ENCODE measurements around the gene SLC4A1AP. TPM values are rescaled to one million over a fixed set of nuclear protein-coding genes. Genes with fewer than 3 reads are reported as not detected.

The SLC4A1AP gene
- total and polyA plus RNA-seq, 9 of the 15 experiments (the other 6 are each of a cell fraction or from before 2014, with no cell fraction given) = 8.1 to 40.5 (median 35.3) TPM

DNA sequence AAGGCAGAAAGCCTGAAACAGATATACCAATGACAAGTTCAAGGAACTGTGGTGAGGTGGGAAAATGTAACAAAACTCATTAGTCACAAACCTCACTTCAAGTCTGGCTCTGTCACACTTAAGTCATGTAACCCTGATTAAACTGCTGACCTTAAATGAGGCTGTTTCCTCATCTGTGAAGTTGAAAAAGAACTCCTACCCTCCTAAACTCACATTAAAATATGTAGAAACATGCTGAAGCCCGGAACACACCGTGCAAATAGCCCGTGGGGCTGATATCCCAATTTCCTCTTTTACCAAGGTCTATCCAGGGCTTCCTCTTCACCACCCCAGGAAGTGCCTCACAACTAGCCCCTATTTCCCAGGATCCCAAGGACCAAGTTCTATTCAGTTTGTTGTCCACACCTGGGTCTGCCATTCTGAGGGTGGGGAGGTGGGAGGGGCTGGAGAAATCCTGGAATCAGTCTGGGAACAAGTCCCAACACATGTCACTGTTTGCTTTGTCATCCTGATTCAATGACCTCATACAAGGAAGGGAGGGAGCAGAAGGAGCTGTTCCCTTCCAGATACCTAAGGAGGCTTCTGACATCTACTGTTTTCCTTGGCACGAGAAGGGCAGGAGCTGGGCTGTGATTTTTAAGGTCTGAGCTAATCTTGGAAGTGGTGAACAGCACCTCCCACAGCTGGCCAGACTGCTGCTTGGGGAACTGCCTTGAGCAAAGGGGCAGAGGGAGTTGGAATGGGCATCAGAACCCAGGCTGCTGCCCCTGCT is 42.3 kb downstream of the SLC4A1AP start:
- ChIA-PET POLR2A (no interaction called here), CTCF (ENCODE audit: low intra/inter-chr PET ratio) (interaction anchor here (0.5 to 1.3 kb wide), 2 partner anchors 47 to 119 kb away, joined by 3 to 4 read pairs; no protein-coding TSS in a partner anchor)
- 4% methylated on average over 4 of the region's 4 CpGs for WGBS (ENCODE audit: insufficient coverage, low coverage, missing lambda C conversion rate)
- H3K36me3 ChIP-seq (ENCODE audit: control insufficient read depth, insufficient read depth, low read length) = no peaks in the 10 kb centered on the region
- H3K4me2 ChIP-seq (ENCODE audit: insufficient read depth, low read length) = peak overlapping the region; percentile 1; the same call in 1 of the 2 replicates
- H4K20me1 ChIP-seq (replicated peaks; ENCODE audit: control insufficient read depth, insufficient read depth, low read length) = no peaks in the 10 kb centered on the region
- H3K9ac ChIP-seq (ENCODE audit: insufficient read depth in 1 of 2, low read depth in 2 of 2, low read length in 2 of 2) = no peak overlapping the region
- H2AFZ ChIP-seq (ENCODE audit: low read depth, low read length) = peak overlapping the region; percentile 66
- H3K9me3 ChIP-seq (replicated peaks; ENCODE audit: control insufficient read depth, insufficient read depth, low read depth, low read length) = no peaks in the 10 kb centered on the region
- H3K4me3 ChIP-seq = no peak overlapping the region
- ATAC-seq (peak; percentile 34; the same call in 2 of the 3 replicates), DNase-seq (ENCODE audit: extremely low read depth in 1 of 4, low spot score in 3 of 4) (peak in 2 of 4 experiments; percentile 27 to 28), FAIRE-seq (no peak)
- intact Hi-C loops (cut with micrococcal nuclease) (no loop called here), in situ Hi-C loops (cut with MboI) (no loop called here)
- no peaks in the 10 kb centered on the region for H3K79me2 ChIP-seq (ENCODE audit: control insufficient read depth, insufficient read depth, low read length)
- H3K4me1 ChIP-seq (replicated peaks in 1 of 2; ENCODE audit: control insufficient read depth in 2 of 2, insufficient read depth in 2 of 2, low read length in 2 of 2) = peaks cover 0 to 13% of the 10 kb centered on the region in 2 experiments; a peak in 4 of 5 replicates
- peaks cover 4% of the 10 kb centered on the region in 2 experiments; a peak in 1 of 5 replicates for H3K27me3 ChIP-seq (ENCODE audit: control insufficient read depth in 2 of 2, insufficient read depth in 2 of 2, low read length in 2 of 2)
- BruUV-seq (replicated peaks) = no TSS peak
- no peak overlapping the region; the same call in 2 of the 3 replicates for H3K27ac ChIP-seq (ENCODE audit: extremely low read depth, low read depth, low read length)
- no peaks in the 10 kb centered on the region for H3K9me1 ChIP-seq (ENCODE audit: control insufficient read depth, insufficient read depth, low read length)
- no peak for TF ChIP-seq CHD2 (IDR thresholded peaks at IDR 0.05; ENCODE audit: low read depth, low read length)
- TF ChIP-seq, protein P1, sequence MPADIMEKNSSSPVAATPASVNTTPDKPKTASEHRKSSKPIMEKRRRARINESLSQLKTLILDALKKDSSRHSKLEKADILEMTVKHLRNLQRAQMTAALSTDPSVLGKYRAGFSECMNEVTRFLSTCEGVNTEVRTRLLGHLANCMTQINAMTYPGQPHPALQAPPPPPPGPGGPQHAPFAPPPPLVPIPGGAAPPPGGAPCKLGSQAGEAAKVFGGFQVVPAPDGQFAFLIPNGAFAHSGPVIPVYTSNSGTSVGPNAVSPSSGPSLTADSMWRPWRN (IDR thresholded peaks at IDR 0.05; ENCODE audit: low read depth) = no peak
- no peak for TF ChIP-seq CREB1 (IDR thresholded peaks at IDR 0.05)
- TF ChIP-seq CREB1 (CRISPR knock-in tag; IDR thresholded peaks at IDR 0.05) = 0 out of 2 replicates have a peak, but pooled peaks have one; percentile 22
- no peak for TF ChIP-seq ILF3 (IDR thresholded peaks at IDR 0.05; ENCODE audit: borderline replicate concordance)
- TF ChIP-seq ELK3 (CRISPR knock-in tag; IDR thresholded peaks at IDR 0.05) = no peak
- TF ChIP-seq ZNF79 (CRISPR knock-in tag; IDR thresholded peaks at IDR 0.05; ENCODE audit: low read depth) = no peak
- TF ChIP-seq ZC3H11A (IDR thresholded peaks at IDR 0.05; ENCODE audit: low read depth, low read length) = no peak
- no peak for TF ChIP-seq SNIP1 (IDR thresholded peaks at IDR 0.05; ENCODE audit: low read depth)
- no peak for TF ChIP-seq ZNF311 (CRISPR knock-in tag; IDR thresholded peaks at IDR 0.05)
- no peak for TF ChIP-seq POLR2A (conservative IDR thresholded peaks at IDR 0.05)
- TF ChIP-seq MAFK (IDR thresholded peaks at IDR 0.05; ENCODE audit: low read length) = peak; percentile 55
- TF ChIP-seq, protein P2, sequence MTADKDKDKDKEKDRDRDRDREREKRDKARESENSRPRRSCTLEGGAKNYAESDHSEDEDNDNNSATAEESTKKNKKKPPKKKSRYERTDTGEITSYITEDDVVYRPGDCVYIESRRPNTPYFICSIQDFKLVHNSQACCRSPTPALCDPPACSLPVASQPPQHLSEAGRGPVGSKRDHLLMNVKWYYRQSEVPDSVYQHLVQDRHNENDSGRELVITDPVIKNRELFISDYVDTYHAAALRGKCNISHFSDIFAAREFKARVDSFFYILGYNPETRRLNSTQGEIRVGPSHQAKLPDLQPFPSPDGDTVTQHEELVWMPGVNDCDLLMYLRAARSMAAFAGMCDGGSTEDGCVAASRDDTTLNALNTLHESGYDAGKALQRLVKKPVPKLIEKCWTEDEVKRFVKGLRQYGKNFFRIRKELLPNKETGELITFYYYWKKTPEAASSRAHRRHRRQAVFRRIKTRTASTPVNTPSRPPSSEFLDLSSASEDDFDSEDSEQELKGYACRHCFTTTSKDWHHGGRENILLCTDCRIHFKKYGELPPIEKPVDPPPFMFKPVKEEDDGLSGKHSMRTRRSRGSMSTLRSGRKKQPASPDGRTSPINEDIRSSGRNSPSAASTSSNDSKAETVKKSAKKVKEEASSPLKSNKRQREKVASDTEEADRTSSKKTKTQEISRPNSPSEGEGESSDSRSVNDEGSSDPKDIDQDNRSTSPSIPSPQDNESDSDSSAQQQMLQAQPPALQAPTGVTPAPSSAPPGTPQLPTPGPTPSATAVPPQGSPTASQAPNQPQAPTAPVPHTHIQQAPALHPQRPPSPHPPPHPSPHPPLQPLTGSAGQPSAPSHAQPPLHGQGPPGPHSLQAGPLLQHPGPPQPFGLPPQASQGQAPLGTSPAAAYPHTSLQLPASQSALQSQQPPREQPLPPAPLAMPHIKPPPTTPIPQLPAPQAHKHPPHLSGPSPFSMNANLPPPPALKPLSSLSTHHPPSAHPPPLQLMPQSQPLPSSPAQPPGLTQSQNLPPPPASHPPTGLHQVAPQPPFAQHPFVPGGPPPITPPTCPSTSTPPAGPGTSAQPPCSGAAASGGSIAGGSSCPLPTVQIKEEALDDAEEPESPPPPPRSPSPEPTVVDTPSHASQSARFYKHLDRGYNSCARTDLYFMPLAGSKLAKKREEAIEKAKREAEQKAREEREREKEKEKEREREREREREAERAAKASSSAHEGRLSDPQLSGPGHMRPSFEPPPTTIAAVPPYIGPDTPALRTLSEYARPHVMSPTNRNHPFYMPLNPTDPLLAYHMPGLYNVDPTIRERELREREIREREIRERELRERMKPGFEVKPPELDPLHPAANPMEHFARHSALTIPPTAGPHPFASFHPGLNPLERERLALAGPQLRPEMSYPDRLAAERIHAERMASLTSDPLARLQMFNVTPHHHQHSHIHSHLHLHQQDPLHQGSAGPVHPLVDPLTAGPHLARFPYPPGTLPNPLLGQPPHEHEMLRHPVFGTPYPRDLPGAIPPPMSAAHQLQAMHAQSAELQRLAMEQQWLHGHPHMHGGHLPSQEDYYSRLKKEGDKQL (CRISPR knock-in tag; IDR thresholded peaks at IDR 0.05; ENCODE audit: borderline replicate concordance) = 0 out of 2 replicates have a peak, but pooled peaks have one; percentile 40
- no peak for TF ChIP-seq SRSF9 (IDR thresholded peaks at IDR 0.05; ENCODE audit: borderline replicate concordance, low read depth, low read length)
- no peak for TF ChIP-seq ESRRB (CRISPR knock-in tag; IDR thresholded peaks at IDR 0.05; ENCODE audit: borderline replicate concordance)
